H1 (cell line): ENCODE results near the gene PINLYP. TPM values are rescaled to one million over a fixed set of nuclear protein-coding genes. Genes with fewer than 3 reads are reported as not detected.

Experiments used
- CBX5 ChIP-seq: fragments of 300-800, 300-1000 bp; sonication (generic); IDR thresholded peaks from 2 replicates; pipeline ENCODE4 v1.7.1; 2016; ENCODE audit warnings: antibody characterized with exemption, low read length, low read depth
- CREB1 ChIP-seq: IDR thresholded peaks from 2 replicates; pipeline ENCODE4 v1.6.1; 2012; ENCODE audit warnings: inconsistent platforms
- GABPA ChIP-seq: IDR thresholded peaks from 2 replicates; pipeline ENCODE4 v1.6.1; 2011; ENCODE audit warnings: mild to moderate bottlenecking, low read length, moderate library complexity, borderline replicate concordance; ENCODE audit not compliant: insufficient read depth
- KDM5A ChIP-seq: fragments of 200-600 bp; IDR thresholded peaks from 2 replicates; pipeline ENCODE4 v1.7.1; 2012; ENCODE audit warnings: mild to moderate bottlenecking, low read length, inconsistent platforms, mixed read lengths
- POU5F1 ChIP-seq: IDR thresholded peaks from 2 replicates; pipeline ENCODE4 v1.6.1; 2011; ENCODE audit warnings: low read depth, mild to moderate bottlenecking, low read length, moderate library complexity
- SP1 ChIP-seq: IDR thresholded peaks from 2 replicates; pipeline ENCODE4 v1.6.1; 2011; ENCODE audit warnings: low read depth, low read length
- SUZ12 ChIP-seq: fragments of 200-600 bp; sonication (generic); IDR thresholded peaks from 2 replicates; pipeline ENCODE4 v1.6.1; 2012; ENCODE audit warnings: mild to moderate bottlenecking, inconsistent platforms, low read length, moderate library complexity, mixed read lengths
- TCF12 ChIP-seq: IDR thresholded peaks from 2 replicates; pipeline ENCODE4 v1.6.1; 2011; ENCODE audit warnings: low read depth, mild to moderate bottlenecking, low read length
- TEAD4 ChIP-seq: IDR thresholded peaks from 2 replicates; pipeline ENCODE4 v1.6.1; 2012; ENCODE audit warnings: low read depth, low read length, inconsistent platforms, mixed read lengths
- polyA plus RNA-seq, 7 experiments: library from polyadenylated mRNA; depleted of rRNA in 3 of 7; stranded (reverse) in 5 of 7; unstranded in 2 of 7; fragments of >200 nt in 5 of 7; fragments of 200-250 nt in 2 of 7; gene quantifications; 1 replicate in 5 of 7; 2 replicates in 1 of 7; 4 replicates in 1 of 7; pipeline versions ENCODE4 v1.2.1 to v1.2.3, GENCODE V29; 2011 to 2013; ENCODE audit warnings: missing spikeins in 2 of 7, mixed read lengths in 2 of 7
- total RNA-seq: library from RNA; stranded (reverse); fragmentation: NEBNext Ultra II Directional; extraction: Animal tissue kit (Norgen Biotek cat#: 25700); gene quantifications from 2 replicates; pipeline ENCODE4 v1.2.1, GENCODE V29; 2021
- TF ChIP-seq, protein P1 (sequence below): fragments of 300-600 bp; sonication (generic); IDR thresholded peaks from 2 replicates; pipeline ENCODE4 v1.7.1; 2012; ENCODE audit warnings: low read length, moderate library complexity, mild to moderate bottlenecking, inconsistent platforms; ENCODE audit not compliant: insufficient replicate concordance
- TF ChIP-seq, protein P2 (sequence below): IDR thresholded peaks from 2 replicates; pipeline ENCODE4 v1.6.1; 2012; ENCODE audit warnings: inconsistent platforms

The PINLYP gene
- total and polyA plus RNA-seq, 2 of the 8 experiments (the other 6 are each of a cell fraction or from before 2014, with no cell fraction given): 7.5 to 31.3 TPM

DNA sequence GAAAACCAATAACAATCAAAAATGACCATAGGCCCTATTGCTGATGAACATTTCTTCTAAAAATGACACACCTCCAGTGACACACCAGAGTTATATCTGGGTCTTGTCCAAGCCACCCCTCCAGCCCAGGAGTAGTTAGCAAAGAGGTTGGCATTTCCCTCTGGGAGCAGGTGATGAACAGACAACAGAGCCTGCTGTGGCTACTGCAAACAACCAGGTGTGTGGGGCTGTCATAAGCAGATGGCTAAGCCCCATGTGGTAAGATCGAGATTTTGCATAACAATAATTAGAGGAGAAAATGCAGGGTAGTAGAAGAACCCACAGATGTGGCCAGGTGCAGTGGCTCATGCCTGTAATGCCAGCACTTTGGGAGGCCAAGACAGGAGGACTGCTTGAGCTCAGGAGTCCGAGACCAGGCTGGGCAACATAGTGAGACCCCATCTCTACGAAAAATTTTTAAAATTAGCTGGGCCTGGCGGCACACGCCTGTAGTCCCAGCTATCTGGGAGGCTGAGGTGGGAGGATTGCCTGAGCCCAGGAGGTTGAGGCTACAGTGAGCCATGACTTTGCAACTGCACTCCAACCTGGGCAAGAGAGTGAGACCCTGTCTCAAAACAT lies 5.3 kb upstream of the PINLYP start (continued):
- TF ChIP-seq, protein P1, sequence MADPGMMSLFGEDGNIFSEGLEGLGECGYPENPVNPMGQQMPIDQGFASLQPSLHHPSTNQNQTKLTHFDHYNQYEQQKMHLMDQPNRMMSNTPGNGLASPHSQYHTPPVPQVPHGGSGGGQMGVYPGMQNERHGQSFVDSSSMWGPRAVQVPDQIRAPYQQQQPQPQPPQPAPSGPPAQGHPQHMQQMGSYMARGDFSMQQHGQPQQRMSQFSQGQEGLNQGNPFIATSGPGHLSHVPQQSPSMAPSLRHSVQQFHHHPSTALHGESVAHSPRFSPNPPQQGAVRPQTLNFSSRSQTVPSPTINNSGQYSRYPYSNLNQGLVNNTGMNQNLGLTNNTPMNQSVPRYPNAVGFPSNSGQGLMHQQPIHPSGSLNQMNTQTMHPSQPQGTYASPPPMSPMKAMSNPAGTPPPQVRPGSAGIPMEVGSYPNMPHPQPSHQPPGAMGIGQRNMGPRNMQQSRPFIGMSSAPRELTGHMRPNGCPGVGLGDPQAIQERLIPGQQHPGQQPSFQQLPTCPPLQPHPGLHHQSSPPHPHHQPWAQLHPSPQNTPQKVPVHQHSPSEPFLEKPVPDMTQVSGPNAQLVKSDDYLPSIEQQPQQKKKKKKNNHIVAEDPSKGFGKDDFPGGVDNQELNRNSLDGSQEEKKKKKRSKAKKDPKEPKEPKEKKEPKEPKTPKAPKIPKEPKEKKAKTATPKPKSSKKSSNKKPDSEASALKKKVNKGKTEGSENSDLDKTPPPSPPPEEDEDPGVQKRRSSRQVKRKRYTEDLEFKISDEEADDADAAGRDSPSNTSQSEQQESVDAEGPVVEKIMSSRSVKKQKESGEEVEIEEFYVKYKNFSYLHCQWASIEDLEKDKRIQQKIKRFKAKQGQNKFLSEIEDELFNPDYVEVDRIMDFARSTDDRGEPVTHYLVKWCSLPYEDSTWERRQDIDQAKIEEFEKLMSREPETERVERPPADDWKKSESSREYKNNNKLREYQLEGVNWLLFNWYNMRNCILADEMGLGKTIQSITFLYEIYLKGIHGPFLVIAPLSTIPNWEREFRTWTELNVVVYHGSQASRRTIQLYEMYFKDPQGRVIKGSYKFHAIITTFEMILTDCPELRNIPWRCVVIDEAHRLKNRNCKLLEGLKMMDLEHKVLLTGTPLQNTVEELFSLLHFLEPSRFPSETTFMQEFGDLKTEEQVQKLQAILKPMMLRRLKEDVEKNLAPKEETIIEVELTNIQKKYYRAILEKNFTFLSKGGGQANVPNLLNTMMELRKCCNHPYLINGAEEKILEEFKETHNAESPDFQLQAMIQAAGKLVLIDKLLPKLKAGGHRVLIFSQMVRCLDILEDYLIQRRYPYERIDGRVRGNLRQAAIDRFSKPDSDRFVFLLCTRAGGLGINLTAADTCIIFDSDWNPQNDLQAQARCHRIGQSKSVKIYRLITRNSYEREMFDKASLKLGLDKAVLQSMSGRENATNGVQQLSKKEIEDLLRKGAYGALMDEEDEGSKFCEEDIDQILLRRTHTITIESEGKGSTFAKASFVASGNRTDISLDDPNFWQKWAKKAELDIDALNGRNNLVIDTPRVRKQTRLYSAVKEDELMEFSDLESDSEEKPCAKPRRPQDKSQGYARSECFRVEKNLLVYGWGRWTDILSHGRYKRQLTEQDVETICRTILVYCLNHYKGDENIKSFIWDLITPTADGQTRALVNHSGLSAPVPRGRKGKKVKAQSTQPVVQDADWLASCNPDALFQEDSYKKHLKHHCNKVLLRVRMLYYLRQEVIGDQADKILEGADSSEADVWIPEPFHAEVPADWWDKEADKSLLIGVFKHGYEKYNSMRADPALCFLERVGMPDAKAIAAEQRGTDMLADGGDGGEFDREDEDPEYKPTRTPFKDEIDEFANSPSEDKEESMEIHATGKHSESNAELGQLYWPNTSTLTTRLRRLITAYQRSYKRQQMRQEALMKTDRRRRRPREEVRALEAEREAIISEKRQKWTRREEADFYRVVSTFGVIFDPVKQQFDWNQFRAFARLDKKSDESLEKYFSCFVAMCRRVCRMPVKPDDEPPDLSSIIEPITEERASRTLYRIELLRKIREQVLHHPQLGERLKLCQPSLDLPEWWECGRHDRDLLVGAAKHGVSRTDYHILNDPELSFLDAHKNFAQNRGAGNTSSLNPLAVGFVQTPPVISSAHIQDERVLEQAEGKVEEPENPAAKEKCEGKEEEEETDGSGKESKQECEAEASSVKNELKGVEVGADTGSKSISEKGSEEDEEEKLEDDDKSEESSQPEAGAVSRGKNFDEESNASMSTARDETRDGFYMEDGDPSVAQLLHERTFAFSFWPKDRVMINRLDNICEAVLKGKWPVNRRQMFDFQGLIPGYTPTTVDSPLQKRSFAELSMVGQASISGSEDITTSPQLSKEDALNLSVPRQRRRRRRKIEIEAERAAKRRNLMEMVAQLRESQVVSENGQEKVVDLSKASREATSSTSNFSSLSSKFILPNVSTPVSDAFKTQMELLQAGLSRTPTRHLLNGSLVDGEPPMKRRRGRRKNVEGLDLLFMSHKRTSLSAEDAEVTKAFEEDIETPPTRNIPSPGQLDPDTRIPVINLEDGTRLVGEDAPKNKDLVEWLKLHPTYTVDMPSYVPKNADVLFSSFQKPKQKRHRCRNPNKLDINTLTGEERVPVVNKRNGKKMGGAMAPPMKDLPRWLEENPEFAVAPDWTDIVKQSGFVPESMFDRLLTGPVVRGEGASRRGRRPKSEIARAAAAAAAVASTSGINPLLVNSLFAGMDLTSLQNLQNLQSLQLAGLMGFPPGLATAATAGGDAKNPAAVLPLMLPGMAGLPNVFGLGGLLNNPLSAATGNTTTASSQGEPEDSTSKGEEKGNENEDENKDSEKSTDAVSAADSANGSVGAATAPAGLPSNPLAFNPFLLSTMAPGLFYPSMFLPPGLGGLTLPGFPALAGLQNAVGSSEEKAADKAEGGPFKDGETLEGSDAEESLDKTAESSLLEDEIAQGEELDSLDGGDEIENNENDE: no peak
- TF ChIP-seq KDM5A (no peak), CREB1 (no peak), SUZ12 (no peak), TCF12 (peak; percentile 97), CBX5 (no peak), TEAD4 (no peak), GABPA (no peak), SP1 (peak; percentile 52; the same call in 1 of the 2 replicates), POU5F1 (peak; percentile 70; the same call in 1 of the 2 replicates)
- TF ChIP-seq, protein P2, sequence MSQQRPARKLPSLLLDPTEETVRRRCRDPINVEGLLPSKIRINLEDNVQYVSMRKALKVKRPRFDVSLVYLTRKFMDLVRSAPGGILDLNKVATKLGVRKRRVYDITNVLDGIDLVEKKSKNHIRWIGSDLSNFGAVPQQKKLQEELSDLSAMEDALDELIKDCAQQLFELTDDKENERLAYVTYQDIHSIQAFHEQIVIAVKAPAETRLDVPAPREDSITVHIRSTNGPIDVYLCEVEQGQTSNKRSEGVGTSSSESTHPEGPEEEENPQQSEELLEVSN: no peak
